ENCODE measurements around the gene LIPG.
"Not testable (repeated sequence)": the region's sequence is repeated elsewhere in the genome, so short reads cannot be mapped to it uniquely, and the experiment has no call there.

LIPG gene

GRCh38 chr18:49523580-49524093 is 38.2 kb upstream of the LIPG start:
- not testable (repeated sequence) for H3K36me3 ChIP-seq (ENCODE audit: control insufficient read depth, insufficient read depth, low read length); H3K27me3 ChIP-seq (replicated peaks; ENCODE audit: control insufficient read depth, insufficient read depth, low read length, poor library complexity, severe bottlenecking); H3K4me1 ChIP-seq (ENCODE audit: control insufficient read depth, insufficient read depth, low read length, poor library complexity, severe bottlenecking); DNase-seq; H3K9me3 ChIP-seq (ENCODE audit: control insufficient read depth, low read length); H3K27ac ChIP-seq (ENCODE audit: insufficient read depth, low read length, poor library complexity, severe bottlenecking); H3K4me3 ChIP-seq (ENCODE audit: insufficient read depth, low read depth, low read length, poor library complexity, severe bottlenecking)

GRCh38 chr18:49524349-49524748 is 37.5 kb upstream of the LIPG start:
- Histone ChIP-seq H3K9me3 (ENCODE audit: control insufficient read depth, low read length) (no peaks in the 10 kb centered on the region), H3K4me1 (ENCODE audit: control insufficient read depth, insufficient read depth, low read length, poor library complexity, severe bottlenecking) (no peaks in the 10 kb centered on the region), H3K27ac (ENCODE audit: insufficient read depth, low read length, poor library complexity, severe bottlenecking) (no peak overlapping the region), H3K27me3 (replicated peaks; ENCODE audit: control insufficient read depth, insufficient read depth, low read length, poor library complexity, severe bottlenecking) (no peaks in the 10 kb centered on the region), H3K36me3 (ENCODE audit: control insufficient read depth, insufficient read depth, low read length) (no peaks in the 10 kb centered on the region), H3K4me3 (ENCODE audit: insufficient read depth, low read depth, low read length, poor library complexity, severe bottlenecking) (no peak overlapping the region)
- DNase-seq = no peak

- Histone ChIP-seq H3K36me3 (ENCODE audit: control insufficient read depth, insufficient read depth, low read length) (no peaks in the 10 kb centered on the region), H3K9me3 (ENCODE audit: control insufficient read depth, low read length) (no peaks in the 10 kb centered on the region), H3K27me3 (replicated peaks; ENCODE audit: control insufficient read depth, insufficient read depth, low read length, poor library complexity, severe bottlenecking) (no peaks in the 10 kb centered on the region), H3K27ac (ENCODE audit: insufficient read depth, low read length, poor library complexity, severe bottlenecking) (no peak overlapping the region), H3K4me1 (ENCODE audit: control insufficient read depth, insufficient read depth, low read length, poor library complexity, severe bottlenecking) (no peaks in the 10 kb centered on the region), H3K4me3 (ENCODE audit: insufficient read depth, low read depth, low read length, poor library complexity, severe bottlenecking) (no peak overlapping the region)
- no peak for DNase-seq
Observed at GRCh38 chr18:49524951-49525350, 36.9 kb upstream of the LIPG start.

- Histone ChIP-seq H3K36me3 (ENCODE audit: control insufficient read depth, insufficient read depth, low read length) (no peaks in the 10 kb centered on the region), H3K4me3 (ENCODE audit: insufficient read depth, low read depth, low read length, poor library complexity, severe bottlenecking) (no peak overlapping the region), H3K4me1 (ENCODE audit: control insufficient read depth, insufficient read depth, low read length, poor library complexity, severe bottlenecking) (no peaks in the 10 kb centered on the region), H3K9me3 (ENCODE audit: control insufficient read depth, low read length) (no peaks in the 10 kb centered on the region), H3K27ac (ENCODE audit: insufficient read depth, low read length, poor library complexity, severe bottlenecking) (no peak overlapping the region), H3K27me3 (replicated peaks; ENCODE audit: control insufficient read depth, insufficient read depth, low read length, poor library complexity, severe bottlenecking) (no peaks in the 10 kb centered on the region)
- no peak for DNase-seq
Observed at GRCh38 chr18:49525981-49526380, 35.9 kb upstream of the LIPG start.

- H3K36me3 ChIP-seq (ENCODE audit: control insufficient read depth, insufficient read depth, low read length) = no peaks in the 10 kb centered on the region
- H3K27me3 ChIP-seq (replicated peaks; ENCODE audit: control insufficient read depth, insufficient read depth, low read length, poor library complexity, severe bottlenecking) = no peaks in the 10 kb centered on the region
- no peaks in the 10 kb centered on the region for H3K4me1 ChIP-seq (ENCODE audit: control insufficient read depth, insufficient read depth, low read length, poor library complexity, severe bottlenecking)
- H3K9me3 ChIP-seq (ENCODE audit: control insufficient read depth, low read length) = no peaks in the 10 kb centered on the region
- DNase-seq = no peak
- H3K4me3 ChIP-seq (ENCODE audit: insufficient read depth, low read depth, low read length, poor library complexity, severe bottlenecking) = no peak overlapping the region
- no peak overlapping the region for H3K27ac ChIP-seq (ENCODE audit: insufficient read depth, low read length, poor library complexity, severe bottlenecking)
Observed at GRCh38 chr18:49527631-49528327, 34.1 kb upstream of the LIPG start.

GRCh38 chr18:49529596-49529995 is 32.3 kb upstream of the LIPG start:
- no peak for DNase-seq
- H3K27ac ChIP-seq (ENCODE audit: insufficient read depth, low read length, poor library complexity, severe bottlenecking) = no peak overlapping the region
- H3K27me3 ChIP-seq (replicated peaks; ENCODE audit: control insufficient read depth, insufficient read depth, low read length, poor library complexity, severe bottlenecking) = no peaks in the 10 kb centered on the region

GRCh38 chr18:49531678-49532153 is 30.1 kb upstream of the LIPG start:
- no peaks in the 10 kb centered on the region for H3K4me1 ChIP-seq (ENCODE audit: control insufficient read depth, insufficient read depth, low read length, poor library complexity, severe bottlenecking)
- H3K36me3 ChIP-seq (ENCODE audit: control insufficient read depth, insufficient read depth, low read length) = no peaks in the 10 kb centered on the region
- H3K27ac ChIP-seq (ENCODE audit: insufficient read depth, low read length, poor library complexity, severe bottlenecking) = no peak overlapping the region
- no peak overlapping the region for H3K4me3 ChIP-seq (ENCODE audit: insufficient read depth, low read depth, low read length, poor library complexity, severe bottlenecking)
- no peaks in the 10 kb centered on the region for H3K9me3 ChIP-seq (ENCODE audit: control insufficient read depth, low read length)
- H3K27me3 ChIP-seq (replicated peaks; ENCODE audit: control insufficient read depth, insufficient read depth, low read length, poor library complexity, severe bottlenecking) = no peaks in the 10 kb centered on the region
- no peak for DNase-seq

More at GRCh38 chr18:49529596-49529995, 32.3 kb upstream of the LIPG start:
- no peak overlapping the region for H3K4me3 ChIP-seq (ENCODE audit: insufficient read depth, low read depth, low read length, poor library complexity, severe bottlenecking)
- no peaks in the 10 kb centered on the region for H3K9me3 ChIP-seq (ENCODE audit: control insufficient read depth, low read length)
- no peaks in the 10 kb centered on the region for H3K4me1 ChIP-seq (ENCODE audit: control insufficient read depth, insufficient read depth, low read length, poor library complexity, severe bottlenecking)
- no peaks in the 10 kb centered on the region for H3K36me3 ChIP-seq (ENCODE audit: control insufficient read depth, insufficient read depth, low read length)

- Histone ChIP-seq H3K4me1 (ENCODE audit: control insufficient read depth, insufficient read depth, low read length, poor library complexity, severe bottlenecking) (no peaks in the 10 kb centered on the region), H3K36me3 (ENCODE audit: control insufficient read depth, insufficient read depth, low read length) (no peaks in the 10 kb centered on the region), H3K9me3 (ENCODE audit: control insufficient read depth, low read length) (no peaks in the 10 kb centered on the region), H3K4me3 (ENCODE audit: insufficient read depth, low read depth, low read length, poor library complexity, severe bottlenecking) (no peak overlapping the region), H3K27me3 (replicated peaks; ENCODE audit: control insufficient read depth, insufficient read depth, low read length, poor library complexity, severe bottlenecking) (no peaks in the 10 kb centered on the region), H3K27ac (ENCODE audit: insufficient read depth, low read length, poor library complexity, severe bottlenecking) (no peak overlapping the region)
- DNase-seq = no peak
Observed at GRCh38 chr18:49534846-49535601, 26.8 kb upstream of the LIPG start.

GRCh38 chr18:49537232-49537896 is 24.5 kb upstream of the LIPG start:
- no peaks in the 10 kb centered on the region for H3K4me1 ChIP-seq (ENCODE audit: control insufficient read depth, insufficient read depth, low read length, poor library complexity, severe bottlenecking)
- no peak overlapping the region for H3K4me3 ChIP-seq (ENCODE audit: insufficient read depth, low read depth, low read length, poor library complexity, severe bottlenecking)
- H3K9me3 ChIP-seq (ENCODE audit: control insufficient read depth, low read length) = no peaks in the 10 kb centered on the region
- no peak for DNase-seq
- no peak overlapping the region for H3K27ac ChIP-seq (ENCODE audit: insufficient read depth, low read length, poor library complexity, severe bottlenecking)
- no peaks in the 10 kb centered on the region for H3K36me3 ChIP-seq (ENCODE audit: control insufficient read depth, insufficient read depth, low read length)
- H3K27me3 ChIP-seq (replicated peaks; ENCODE audit: control insufficient read depth, insufficient read depth, low read length, poor library complexity, severe bottlenecking) = no peaks in the 10 kb centered on the region

- H3K4me1 ChIP-seq (ENCODE audit: control insufficient read depth, insufficient read depth, low read length, poor library complexity, severe bottlenecking) = no peaks in the 10 kb centered on the region
- no peak for DNase-seq
- no peaks in the 10 kb centered on the region for H3K27me3 ChIP-seq (replicated peaks; ENCODE audit: control insufficient read depth, insufficient read depth, low read length, poor library complexity, severe bottlenecking)
- no peak overlapping the region for H3K27ac ChIP-seq (ENCODE audit: insufficient read depth, low read length, poor library complexity, severe bottlenecking)
- H3K36me3 ChIP-seq (ENCODE audit: control insufficient read depth, insufficient read depth, low read length) = no peaks in the 10 kb centered on the region
- no peak overlapping the region for H3K4me3 ChIP-seq (ENCODE audit: insufficient read depth, low read depth, low read length, poor library complexity, severe bottlenecking)
- no peaks in the 10 kb centered on the region for H3K9me3 ChIP-seq (ENCODE audit: control insufficient read depth, low read length)
Observed at GRCh38 chr18:49544362-49544761, 17.5 kb upstream of the LIPG start.

Measured in effector memory CD4-positive, alpha-beta T cell (primary cell).